ENCODE results near the gene ZMAT5.

ZMAT5 gene, protein sequence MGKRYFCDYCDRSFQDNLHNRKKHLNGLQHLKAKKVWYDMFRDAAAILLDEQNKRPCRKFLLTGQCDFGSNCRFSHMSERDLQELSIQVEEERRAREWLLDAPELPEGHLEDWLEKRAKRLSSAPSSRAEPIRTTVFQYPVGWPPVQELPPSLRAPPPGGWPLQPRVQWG

DNA sequence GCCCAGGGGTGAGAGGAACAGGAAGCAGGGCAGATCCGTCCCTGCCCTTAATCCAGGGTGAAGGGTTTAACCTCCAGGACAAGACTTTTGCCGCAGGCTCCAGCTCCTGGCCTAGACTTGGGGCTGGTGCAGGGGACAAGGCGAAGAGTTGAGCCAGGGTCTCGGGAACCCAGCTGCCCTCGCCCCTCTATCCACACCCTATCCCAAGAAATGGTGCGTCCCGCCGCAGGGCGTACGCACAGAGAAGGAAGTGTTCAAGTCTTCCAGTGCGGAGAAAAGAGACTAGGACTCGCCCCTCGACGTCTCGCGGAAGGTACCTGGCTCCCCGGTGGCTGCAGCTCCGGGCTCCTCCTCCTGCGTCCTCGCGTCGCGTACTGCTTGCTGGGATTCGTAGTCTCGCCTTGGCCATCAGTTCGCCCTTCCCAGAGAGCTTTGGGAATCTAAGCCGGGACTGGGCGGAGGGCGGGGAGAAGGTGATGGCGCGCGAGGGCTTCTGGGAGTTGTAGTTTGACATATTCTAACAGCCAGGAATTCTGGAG is at the start of gene ZMAT5:
ZMAT5 (minus strand) TSS at position 376 of the 539 bp plus-strand sequence. CDS start 18,463 bp downstream, outside the sequence.
- H3K27me3 Mint-ChIP-seq (ENCODE audit: low read depth), result no peaks in the 10 kb centered on the region
- H3K27ac Mint-ChIP-seq, result peak within 1 kb of the TSS; percentile 89
- peak; percentile 91 for DNase-seq (ENCODE audit: low spot score)
- peaks cover 25% of the 10 kb centered on the region for H3K4me1 Mint-ChIP-seq (ENCODE audit: low read depth)
- H3K36me3 Mint-ChIP-seq (ENCODE audit: low read depth), result peaks cover 22% of the 10 kb centered on the region
- peak within 1 kb of the TSS; percentile 98 for H3K4me3 Mint-ChIP-seq
- H3K9me3 Mint-ChIP-seq, result no peaks in the 10 kb centered on the region

DNA sequence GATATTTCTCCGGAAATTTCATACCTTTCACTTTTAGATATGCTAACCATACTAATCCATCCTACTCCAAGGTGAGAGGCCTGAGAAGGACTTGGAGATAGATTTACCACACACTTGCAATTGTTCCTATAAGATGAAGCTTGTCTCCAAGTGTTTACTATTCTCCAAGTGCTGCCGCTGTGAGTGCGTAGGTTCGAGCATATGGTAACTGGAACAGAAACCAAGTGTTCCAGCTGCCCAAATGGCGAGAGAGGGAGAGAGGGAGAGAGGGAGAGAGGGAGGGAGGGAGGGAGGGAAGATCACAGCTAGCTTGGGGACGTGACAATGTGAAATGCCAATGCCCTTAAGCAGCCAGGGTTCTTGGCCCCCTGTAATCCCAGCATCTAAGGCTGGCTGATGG is 49.7 kb upstream of the ZMAT5 start:
- peaks cover 7% of the 10 kb centered on the region for H3K4me1 Mint-ChIP-seq (ENCODE audit: low read depth)
- peaks cover 61% of the 10 kb centered on the region for H3K36me3 Mint-ChIP-seq (ENCODE audit: low read depth)
- no peak overlapping the region for H3K27ac Mint-ChIP-seq
- no peak for DNase-seq (ENCODE audit: low spot score)
- H3K9me3 Mint-ChIP-seq, result no peaks in the 10 kb centered on the region
- no peak overlapping the region for H3K4me3 Mint-ChIP-seq
- H3K27me3 Mint-ChIP-seq (ENCODE audit: low read depth), result no peaks in the 10 kb centered on the region

DNA sequence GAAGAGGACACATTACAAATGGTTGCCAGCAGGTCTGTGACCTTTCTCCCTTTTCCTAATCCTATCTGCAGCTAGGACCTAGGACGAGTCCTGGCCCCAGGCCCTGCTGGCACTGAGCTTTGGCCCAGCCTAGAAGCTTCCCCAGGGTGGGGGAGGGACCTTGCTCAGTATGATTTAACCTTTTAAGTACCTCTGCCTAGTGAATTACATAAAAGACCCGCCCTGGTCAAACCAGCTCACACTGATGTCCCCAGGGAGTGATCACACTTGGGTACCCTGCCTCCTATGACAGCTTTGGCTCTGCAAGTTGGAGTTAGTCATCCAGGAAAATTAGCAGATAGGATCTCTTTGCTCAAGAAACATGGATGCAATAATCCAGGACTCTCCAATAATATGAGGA is 49.3 kb upstream of the ZMAT5 start:
- peaks cover 3% of the 10 kb centered on the region for H3K4me1 Mint-ChIP-seq (ENCODE audit: low read depth)
- H3K27me3 Mint-ChIP-seq (ENCODE audit: low read depth), result no peaks in the 10 kb centered on the region
- no peaks in the 10 kb centered on the region for H3K9me3 Mint-ChIP-seq
- no peak for DNase-seq (ENCODE audit: low spot score)
- no peak overlapping the region for H3K27ac Mint-ChIP-seq
- H3K4me3 Mint-ChIP-seq, result no peak overlapping the region
- H3K36me3 Mint-ChIP-seq (ENCODE audit: low read depth), result peaks cover 59% of the 10 kb centered on the region

DNA sequence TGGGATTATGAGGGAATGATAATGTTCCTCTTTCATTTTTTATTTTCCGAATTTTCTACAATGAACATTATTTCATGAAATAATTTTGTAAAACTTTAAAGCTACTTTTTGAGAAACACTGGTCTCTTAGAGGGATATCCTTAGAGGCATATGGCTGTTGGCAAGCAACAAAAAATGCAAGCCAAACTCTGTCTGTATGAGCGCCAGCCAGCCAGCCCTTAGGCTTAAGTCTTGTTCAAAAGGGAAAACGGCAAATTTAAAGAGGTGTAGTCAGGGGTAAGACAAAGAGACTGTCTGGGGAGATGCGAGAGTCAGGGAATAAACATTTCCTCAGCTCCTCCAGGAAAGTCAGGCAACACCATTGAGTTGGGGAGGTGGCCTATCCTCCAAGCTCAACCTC is 48.8 kb upstream of the ZMAT5 start:
- Mint-ChIP-seq H3K36me3 (ENCODE audit: low read depth) (peaks cover 59% of the 10 kb centered on the region), H3K4me1 (ENCODE audit: low read depth) (no peaks in the 10 kb centered on the region), H3K4me3 (no peak overlapping the region), H3K27ac (no peak overlapping the region), H3K9me3 (no peaks in the 10 kb centered on the region), H3K27me3 (ENCODE audit: low read depth) (no peaks in the 10 kb centered on the region)
- no peak for DNase-seq (ENCODE audit: low spot score)

DNA sequence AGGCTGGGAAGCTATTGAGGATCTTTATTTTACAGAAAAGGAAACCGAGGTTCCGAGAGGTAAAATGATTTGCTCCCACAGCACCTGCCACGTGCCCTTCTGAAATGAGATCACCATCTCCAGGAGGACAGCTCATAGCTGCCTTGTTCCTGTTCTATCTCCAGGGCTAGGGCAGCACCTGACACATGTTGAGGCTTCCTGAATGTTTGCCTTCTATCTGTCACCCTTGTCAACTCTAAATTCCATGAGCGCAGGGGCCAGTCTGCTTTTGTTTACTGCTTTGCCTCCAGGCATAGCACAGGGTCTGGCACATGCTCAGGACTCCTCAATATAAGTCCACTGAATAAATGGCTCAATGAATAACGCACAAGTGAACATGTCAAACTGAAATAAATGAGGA is 47.2 kb upstream of the ZMAT5 start:
- H3K27ac Mint-ChIP-seq, result no peak overlapping the region
- no peak for DNase-seq (ENCODE audit: low spot score)
- no peaks in the 10 kb centered on the region for H3K9me3 Mint-ChIP-seq
- no peaks in the 10 kb centered on the region for H3K27me3 Mint-ChIP-seq (ENCODE audit: low read depth)
- no peaks in the 10 kb centered on the region for H3K4me1 Mint-ChIP-seq (ENCODE audit: low read depth)
- H3K4me3 Mint-ChIP-seq, result no peak overlapping the region
- H3K36me3 Mint-ChIP-seq (ENCODE audit: low read depth), result peaks cover 58% of the 10 kb centered on the region

DNA sequence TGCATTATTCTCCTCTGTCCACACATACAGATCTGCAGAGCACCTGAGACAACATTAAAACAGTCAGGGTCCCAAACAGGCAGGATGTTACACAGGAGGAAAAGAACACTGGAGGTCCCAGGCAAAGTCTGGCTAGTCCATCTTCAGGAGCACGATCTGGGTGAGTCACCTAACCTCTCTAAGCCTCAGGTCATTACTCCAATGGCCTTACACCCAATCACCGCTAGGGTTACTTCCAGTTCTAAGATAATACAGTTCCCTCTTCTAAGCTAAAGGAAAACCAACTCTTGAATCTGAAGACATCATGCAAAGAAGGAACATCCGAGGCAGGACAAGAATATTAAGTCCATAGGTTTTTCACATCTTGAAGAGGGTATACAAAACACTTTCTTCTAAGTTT is 46.8 kb upstream of the ZMAT5 start:
- H3K4me1 Mint-ChIP-seq (ENCODE audit: low read depth), result no peaks in the 10 kb centered on the region
- no peak overlapping the region for H3K4me3 Mint-ChIP-seq
- H3K36me3 Mint-ChIP-seq (ENCODE audit: low read depth), result peaks cover 54% of the 10 kb centered on the region
- H3K27me3 Mint-ChIP-seq (ENCODE audit: low read depth), result no peaks in the 10 kb centered on the region
- DNase-seq (ENCODE audit: low spot score), result no peak
- H3K9me3 Mint-ChIP-seq, result no peaks in the 10 kb centered on the region
- no peak overlapping the region for H3K27ac Mint-ChIP-seq

DNA sequence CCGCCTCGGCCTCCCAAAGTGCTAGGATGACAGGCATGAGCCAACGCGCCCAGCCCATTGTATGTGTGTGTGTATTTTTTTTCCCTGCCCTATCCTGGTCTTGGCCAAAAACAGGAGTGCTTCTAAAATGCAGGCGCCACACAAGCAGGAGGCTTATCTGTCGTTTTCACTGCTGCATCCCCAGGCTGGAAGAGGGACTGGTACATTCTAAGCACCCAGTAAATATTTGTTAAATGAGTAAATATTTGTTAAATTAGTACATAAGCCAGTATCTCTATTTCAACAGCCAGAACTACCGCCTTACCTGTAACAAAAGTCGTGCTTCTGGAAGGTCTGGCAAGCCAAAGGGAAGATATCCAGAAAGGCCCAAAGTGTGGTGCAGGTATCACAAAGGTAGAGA is 46.3 kb upstream of the ZMAT5 start:
- Mint-ChIP-seq H3K4me1 (ENCODE audit: low read depth) (no peaks in the 10 kb centered on the region), H3K36me3 (ENCODE audit: low read depth) (peaks cover 54% of the 10 kb centered on the region), H3K27ac (no peak overlapping the region)

DNA sequence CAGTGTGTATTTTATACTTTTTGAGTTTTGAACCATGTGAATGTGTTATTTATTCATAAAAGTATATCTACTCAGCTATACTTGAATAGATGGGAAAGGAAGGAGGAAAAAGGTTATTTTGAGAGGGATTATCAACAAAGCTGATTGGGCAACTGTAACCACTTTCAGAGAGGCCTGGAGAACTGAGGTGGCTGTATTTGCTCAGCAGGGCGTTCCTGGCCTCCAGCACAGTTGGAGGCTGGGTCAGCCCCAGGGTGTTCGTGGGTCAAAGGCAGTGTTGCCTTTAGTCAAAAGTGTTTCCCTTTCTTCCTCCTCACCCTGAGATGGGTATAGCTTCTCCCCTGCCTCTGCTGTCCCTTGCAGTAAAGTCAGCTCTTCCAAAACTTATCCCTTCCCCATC is 44.6 kb upstream of the ZMAT5 start:
- Mint-ChIP-seq H3K4me3 (no peak overlapping the region), H3K36me3 (ENCODE audit: low read depth) (peaks cover 57% of the 10 kb centered on the region), H3K27me3 (ENCODE audit: low read depth) (no peaks in the 10 kb centered on the region), H3K27ac (no peak overlapping the region), H3K9me3 (no peaks in the 10 kb centered on the region), H3K4me1 (ENCODE audit: low read depth) (no peaks in the 10 kb centered on the region)
- no peak for DNase-seq (ENCODE audit: low spot score)

More for the DNA sequence above, 46.3 kb upstream of the ZMAT5 start:
- Mint-ChIP-seq H3K27me3 (ENCODE audit: low read depth) (no peaks in the 10 kb centered on the region), H3K4me3 (no peak overlapping the region), H3K9me3 (no peaks in the 10 kb centered on the region)
- DNase-seq (ENCODE audit: low spot score), result no peak

DNA sequence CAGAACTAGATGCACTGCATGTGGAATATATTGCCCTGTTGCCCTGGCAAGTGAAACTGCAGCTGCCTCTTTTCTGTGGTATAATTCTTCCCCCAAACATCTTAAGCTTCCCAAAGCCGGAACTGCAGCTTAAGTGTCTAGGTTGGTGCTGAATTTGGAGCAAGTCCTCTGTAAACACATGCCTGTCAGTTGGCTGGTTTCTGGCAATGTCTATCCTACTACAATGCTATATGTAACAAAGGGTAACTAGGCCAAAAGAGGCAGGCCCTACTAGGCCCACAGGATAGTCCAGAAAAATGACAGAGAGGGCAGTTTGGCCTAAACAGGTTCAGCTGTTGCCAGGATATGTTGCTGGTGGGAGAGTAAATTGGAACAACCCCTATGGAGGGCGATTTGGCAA is 43.4 kb upstream of the ZMAT5 start:
- Mint-ChIP-seq H3K27me3 (ENCODE audit: low read depth) (no peaks in the 10 kb centered on the region), H3K4me3 (no peak overlapping the region), H3K9me3 (no peaks in the 10 kb centered on the region), H3K36me3 (ENCODE audit: low read depth) (peaks cover 59% of the 10 kb centered on the region), H3K27ac (no peak overlapping the region), H3K4me1 (ENCODE audit: low read depth) (no peaks in the 10 kb centered on the region)
- no peak for DNase-seq (ENCODE audit: low spot score)

DNA sequence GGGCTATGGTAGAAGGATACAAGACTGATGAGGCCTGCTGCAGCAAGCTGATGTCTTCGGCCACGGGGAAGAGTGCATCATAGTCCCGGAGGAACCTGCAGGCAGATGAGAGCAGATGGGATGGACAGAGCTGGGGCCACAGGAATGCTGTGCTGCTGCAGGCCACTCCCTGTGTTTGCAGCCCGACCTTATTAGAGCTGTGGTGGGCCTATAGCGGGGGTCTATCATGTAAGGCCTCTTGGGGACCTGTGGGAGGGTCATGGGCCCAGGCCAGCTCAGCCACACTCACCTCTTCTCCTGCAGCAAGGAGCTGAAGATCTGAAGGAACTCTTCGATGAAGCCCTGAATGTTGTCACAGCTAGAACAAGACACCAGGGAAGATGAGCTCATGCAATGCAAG is 39.4 kb upstream of the ZMAT5 start:
- Mint-ChIP-seq H3K27ac (no peak overlapping the region), H3K36me3 (ENCODE audit: low read depth) (peaks cover 43% of the 10 kb centered on the region), H3K27me3 (ENCODE audit: low read depth) (no peaks in the 10 kb centered on the region), H3K4me3 (no peak overlapping the region), H3K4me1 (ENCODE audit: low read depth) (no peaks in the 10 kb centered on the region), H3K9me3 (no peaks in the 10 kb centered on the region)
- no peak for DNase-seq (ENCODE audit: low spot score)

DNA sequence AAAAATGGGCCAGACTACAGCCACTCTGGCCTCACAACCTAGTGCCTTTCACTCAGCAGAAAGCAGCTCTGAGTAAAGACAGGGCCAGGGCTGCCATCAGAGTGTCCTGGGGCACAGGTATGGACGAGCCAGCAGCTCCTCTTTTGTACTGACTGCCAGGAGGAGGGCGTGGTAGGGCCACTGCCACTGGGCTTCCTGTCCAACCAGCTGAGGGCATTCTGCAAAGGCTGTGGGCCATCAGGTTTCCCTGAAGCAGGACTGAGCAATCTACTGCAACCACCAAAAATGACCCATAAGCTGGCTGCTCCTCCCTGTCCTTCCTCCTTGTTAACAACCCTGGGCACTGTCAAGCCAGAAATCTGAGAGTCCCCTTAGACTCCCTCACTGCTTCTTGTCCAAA is 38.2 kb upstream of the ZMAT5 start:
- DNase-seq (ENCODE audit: low spot score), result no peak
- Mint-ChIP-seq H3K4me3 (no peak overlapping the region), H3K36me3 (ENCODE audit: low read depth) (peaks cover 48% of the 10 kb centered on the region), H3K9me3 (no peaks in the 10 kb centered on the region), H3K27ac (no peak overlapping the region), H3K4me1 (ENCODE audit: low read depth) (no peaks in the 10 kb centered on the region), H3K27me3 (ENCODE audit: low read depth) (no peaks in the 10 kb centered on the region)

DNA sequence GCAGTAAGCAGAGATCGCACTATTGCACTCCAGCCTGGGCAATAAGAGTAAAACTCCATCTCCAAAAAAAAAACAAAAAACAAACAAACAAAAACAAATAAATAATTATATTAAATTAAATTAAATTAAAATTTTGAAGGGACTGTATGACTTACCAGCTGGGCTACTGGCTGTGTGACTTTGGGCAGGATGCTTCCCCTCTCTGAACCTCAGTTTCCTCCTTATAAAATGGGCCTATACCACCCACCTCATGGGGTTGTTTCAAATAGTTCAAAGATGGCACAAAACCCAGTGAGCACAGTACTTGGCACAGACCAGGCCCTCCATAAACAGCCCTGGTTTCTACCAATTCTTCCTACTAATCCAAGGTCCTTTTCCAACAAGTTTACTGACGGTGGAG is 36.4 kb upstream of the ZMAT5 start:
- Mint-ChIP-seq H3K27me3 (ENCODE audit: low read depth) (no peaks in the 10 kb centered on the region), H3K4me1 (ENCODE audit: low read depth) (peaks cover 7% of the 10 kb centered on the region), H3K36me3 (ENCODE audit: low read depth) (peaks cover 52% of the 10 kb centered on the region), H3K4me3 (no peak overlapping the region), H3K9me3 (no peaks in the 10 kb centered on the region), H3K27ac (no peak overlapping the region)
- no peak for DNase-seq (ENCODE audit: low spot score)

DNA sequence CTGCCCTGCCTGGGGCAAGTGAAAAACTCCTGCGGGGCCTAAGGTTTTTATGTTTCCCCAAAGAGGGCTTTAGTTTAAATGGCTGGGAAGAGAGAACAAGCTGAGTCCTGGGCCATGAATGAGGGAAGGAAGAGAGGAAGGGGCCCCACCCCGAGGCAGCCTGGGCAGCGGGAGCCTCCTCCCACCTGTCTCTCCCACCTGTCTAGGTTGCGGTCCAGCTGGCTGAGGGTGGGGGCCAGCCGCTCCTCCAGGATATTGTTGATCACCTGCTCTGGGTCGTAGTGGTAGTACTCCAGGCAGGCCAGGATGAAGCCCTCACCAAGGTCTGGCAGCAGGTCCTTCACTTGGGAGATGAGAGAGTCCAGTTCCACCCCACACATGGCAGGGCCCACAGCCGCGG is 35.0 kb upstream of the ZMAT5 start:
- no peak for DNase-seq (ENCODE audit: low spot score)
- H3K4me1 Mint-ChIP-seq (ENCODE audit: low read depth), result peaks cover 12% of the 10 kb centered on the region
- H3K9me3 Mint-ChIP-seq, result no peaks in the 10 kb centered on the region
- H3K36me3 Mint-ChIP-seq (ENCODE audit: low read depth), result peaks cover 51% of the 10 kb centered on the region
- H3K27ac Mint-ChIP-seq, result no peak overlapping the region
- no peak overlapping the region for H3K4me3 Mint-ChIP-seq
- H3K27me3 Mint-ChIP-seq (ENCODE audit: low read depth), result no peaks in the 10 kb centered on the region

DNA sequence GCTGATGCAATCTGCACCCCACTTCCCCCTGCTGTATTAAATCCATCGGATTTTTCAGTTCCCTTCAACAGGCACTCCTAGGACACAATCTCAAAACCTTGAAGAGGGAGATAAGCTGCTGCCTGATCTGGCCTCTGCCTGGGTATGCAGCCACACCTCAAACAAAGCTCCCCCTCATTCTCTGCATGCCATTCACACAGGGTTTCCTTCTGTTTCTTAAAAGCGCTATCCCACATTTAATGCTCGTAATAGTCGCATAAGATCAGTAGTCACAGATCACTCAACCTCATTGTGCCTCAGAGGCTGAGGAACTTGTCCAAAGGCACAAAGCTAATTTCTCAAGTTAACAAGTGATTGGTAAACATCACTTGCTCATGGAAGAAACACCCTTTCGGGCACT is 34.3 kb upstream of the ZMAT5 start:
- H3K4me1 Mint-ChIP-seq (ENCODE audit: low read depth), result peaks cover 12% of the 10 kb centered on the region

DNA sequence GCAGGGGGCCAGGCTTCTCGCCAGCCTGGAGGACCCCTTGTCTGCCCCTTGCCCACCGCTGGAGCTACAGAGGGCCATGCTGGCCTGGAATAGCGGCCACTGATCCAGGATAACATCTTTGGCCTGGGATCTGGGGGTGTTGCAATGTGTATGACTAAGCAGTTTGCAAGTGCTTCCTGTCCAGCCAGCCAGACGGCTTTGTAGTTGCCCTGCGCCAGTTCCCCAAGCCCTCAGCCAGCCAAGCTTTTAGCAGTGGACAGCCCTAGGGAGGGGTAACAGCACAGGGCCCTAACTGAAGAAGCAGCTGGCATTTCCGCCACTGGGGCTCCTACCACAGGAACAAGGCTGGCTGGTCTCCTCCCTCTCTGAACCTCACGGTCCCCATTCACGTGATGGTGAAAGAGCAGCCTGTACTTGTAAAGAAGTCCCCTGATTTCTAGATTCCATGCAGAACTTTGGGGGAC is 32.4 kb upstream of the ZMAT5 start:
- Mint-ChIP-seq H3K36me3 (ENCODE audit: low read depth) (peaks cover 43% of the 10 kb centered on the region), H3K27ac (peak overlapping the region; percentile 20), H3K4me3 (no peak overlapping the region), H3K9me3 (no peaks in the 10 kb centered on the region), H3K4me1 (ENCODE audit: low read depth) (peaks cover 12% of the 10 kb centered on the region), H3K27me3 (ENCODE audit: low read depth) (no peaks in the 10 kb centered on the region)
- DNase-seq (ENCODE audit: low spot score), result no peak

More for the DNA sequence above, 34.3 kb upstream of the ZMAT5 start:
- Mint-ChIP-seq H3K27ac (no peak overlapping the region), H3K27me3 (ENCODE audit: low read depth) (no peaks in the 10 kb centered on the region), H3K4me3 (no peak overlapping the region), H3K36me3 (ENCODE audit: low read depth) (peaks cover 49% of the 10 kb centered on the region), H3K9me3 (no peaks in the 10 kb centered on the region)
- no peak for DNase-seq (ENCODE audit: low spot score)
